ENCODE data around the gene ZNF653. TPM values are rescaled to one million over a fixed set of nuclear protein-coding genes. Genes with fewer than 3 reads are reported as not detected.

Gene ZNF653
- total RNA-seq, 1 experiment from 2014 or later, result 14.2 TPM

DNA sequence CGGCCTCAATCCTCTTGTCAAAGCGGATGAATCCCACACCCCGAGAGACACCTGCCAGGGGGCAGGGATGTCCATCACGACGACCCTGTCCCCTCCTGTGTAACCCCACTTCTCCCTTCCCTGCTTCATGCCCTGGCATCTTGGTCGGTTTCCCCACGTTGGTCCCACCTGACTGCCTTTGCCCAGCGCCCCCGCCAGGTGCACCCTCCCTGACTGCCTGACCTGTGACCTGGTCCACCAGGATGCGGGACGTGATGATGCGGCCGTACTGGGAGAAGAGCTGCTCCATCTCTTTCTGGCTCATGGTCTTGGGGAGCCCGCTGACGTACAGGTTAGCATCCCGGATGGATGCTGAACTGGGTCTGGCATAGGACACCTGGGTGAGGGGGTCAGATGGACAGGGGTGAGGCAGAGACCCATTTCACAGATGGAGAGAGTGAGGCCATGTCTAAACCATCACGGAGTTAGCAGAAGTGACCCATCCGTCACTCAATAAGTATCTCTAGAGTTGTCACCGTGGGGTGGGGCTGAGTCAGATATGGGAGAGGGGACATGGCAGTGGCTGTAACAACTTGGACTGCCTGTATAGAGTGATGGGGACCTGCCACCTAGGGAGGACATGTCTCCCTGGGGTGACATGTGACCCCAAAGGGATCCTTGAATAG lies 47.3 kb downstream of the ZNF653 start:
- POLR2A ChIA-PET (ENCODE audit: unreplicated experiment), result interaction anchor here (0.7 kb wide), 1 partner anchor 175 kb away, joined by 4 read pairs; no protein-coding TSS in a partner anchor
- Histone ChIP-seq H3K4me2 (ENCODE audit: low read length) (no peak overlapping the region), H3K4me3 (ENCODE audit: low read length) (no peak overlapping the region), H4K20me1 (ENCODE audit: low read length) (no peaks in the 10 kb centered on the region), H3K79me2 (ENCODE audit: low read length) (no peaks in the 10 kb centered on the region), H3K36me3 (ENCODE audit: low read depth, low read length) (no peaks in the 10 kb centered on the region), H3F3A (ENCODE audit: low read length, unreplicated experiment) (no peaks in the 10 kb centered on the region), H3K4me1 (ENCODE audit: insufficient read depth, low read length) (no peaks in the 10 kb centered on the region), H3K27ac (ENCODE audit: low read length) (no peak overlapping the region), H3K9me2 (replicated peaks; ENCODE audit: low read length) (no peaks in the 10 kb centered on the region), H3K9ac (ENCODE audit: low read length) (no peak overlapping the region), H3K9me3 (ENCODE audit: low read length) (no peaks in the 10 kb centered on the region), H2AFZ (ENCODE audit: low read length) (no peak overlapping the region), H3K27me3 (ENCODE audit: low read length) (no peaks in the 10 kb centered on the region)
- CTCF ChIA-PET, result no interaction called here
- DNase-seq (no peak), ATAC-seq (no peak)
- TF ChIP-seq EZH2phosphoT487 (IDR thresholded peaks at IDR 0.05; ENCODE audit: borderline replicate concordance, low read length) (no peak), EZH2 (IDR thresholded peaks at IDR 0.05; ENCODE audit: low read length, unreplicated experiment) (no peak)
- TF ChIP-seq, protein P1, sequence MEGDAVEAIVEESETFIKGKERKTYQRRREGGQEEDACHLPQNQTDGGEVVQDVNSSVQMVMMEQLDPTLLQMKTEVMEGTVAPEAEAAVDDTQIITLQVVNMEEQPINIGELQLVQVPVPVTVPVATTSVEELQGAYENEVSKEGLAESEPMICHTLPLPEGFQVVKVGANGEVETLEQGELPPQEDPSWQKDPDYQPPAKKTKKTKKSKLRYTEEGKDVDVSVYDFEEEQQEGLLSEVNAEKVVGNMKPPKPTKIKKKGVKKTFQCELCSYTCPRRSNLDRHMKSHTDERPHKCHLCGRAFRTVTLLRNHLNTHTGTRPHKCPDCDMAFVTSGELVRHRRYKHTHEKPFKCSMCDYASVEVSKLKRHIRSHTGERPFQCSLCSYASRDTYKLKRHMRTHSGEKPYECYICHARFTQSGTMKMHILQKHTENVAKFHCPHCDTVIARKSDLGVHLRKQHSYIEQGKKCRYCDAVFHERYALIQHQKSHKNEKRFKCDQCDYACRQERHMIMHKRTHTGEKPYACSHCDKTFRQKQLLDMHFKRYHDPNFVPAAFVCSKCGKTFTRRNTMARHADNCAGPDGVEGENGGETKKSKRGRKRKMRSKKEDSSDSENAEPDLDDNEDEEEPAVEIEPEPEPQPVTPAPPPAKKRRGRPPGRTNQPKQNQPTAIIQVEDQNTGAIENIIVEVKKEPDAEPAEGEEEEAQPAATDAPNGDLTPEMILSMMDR (conservative IDR thresholded peaks at IDR 0.05; ENCODE audit: low read depth, low read length), result no peak
- intact Hi-C loops (cut with micrococcal nuclease), result no loop called here
- BruUV-seq (replicated peaks), result no TSS peak

DNA sequence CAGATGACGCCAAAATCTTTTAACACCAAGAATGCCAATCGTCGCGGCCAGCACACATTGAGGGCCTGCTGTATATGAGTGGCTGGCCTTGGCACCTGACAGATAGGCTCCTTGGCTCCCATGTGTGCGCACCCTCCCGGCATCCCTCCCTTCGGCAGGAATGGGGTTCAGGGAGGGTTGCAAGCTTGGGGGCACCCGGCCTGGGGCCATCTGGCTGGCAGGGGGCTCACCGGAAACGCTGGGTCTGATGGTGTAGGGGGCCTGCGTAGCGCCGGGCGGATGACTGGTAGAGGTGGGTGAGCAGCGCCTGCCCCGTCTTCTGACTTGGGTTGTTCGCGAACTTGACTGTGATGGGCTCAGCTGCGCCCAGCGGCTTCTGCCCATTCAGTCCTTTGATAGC lies 47.8 kb downstream of the ZNF653 start:
- TF ChIP-seq EZH2phosphoT487 (IDR thresholded peaks at IDR 0.05; ENCODE audit: borderline replicate concordance, low read length), result no peak
- TF ChIP-seq, protein P1 (conservative IDR thresholded peaks at IDR 0.05; ENCODE audit: low read depth, low read length), result no peak
- TF ChIP-seq EZH2 (IDR thresholded peaks at IDR 0.05; ENCODE audit: low read length, unreplicated experiment), result no peak
- Histone ChIP-seq H3K9me2 (replicated peaks; ENCODE audit: low read length) (no peaks in the 10 kb centered on the region), H3K27me3 (ENCODE audit: low read length) (no peaks in the 10 kb centered on the region), H4K20me1 (ENCODE audit: low read length) (no peaks in the 10 kb centered on the region), H2AFZ (ENCODE audit: low read length) (no peak overlapping the region), H3K9me3 (ENCODE audit: low read length) (no peaks in the 10 kb centered on the region), H3K27ac (ENCODE audit: low read length) (no peak overlapping the region), H3K4me3 (ENCODE audit: low read length) (no peak overlapping the region), H3F3A (ENCODE audit: low read length, unreplicated experiment) (no peaks in the 10 kb centered on the region), H3K4me1 (ENCODE audit: insufficient read depth, low read length) (no peaks in the 10 kb centered on the region), H3K36me3 (ENCODE audit: low read depth, low read length) (no peaks in the 10 kb centered on the region), H3K79me2 (ENCODE audit: low read length) (no peaks in the 10 kb centered on the region), H3K9ac (ENCODE audit: low read length) (no peak overlapping the region), H3K4me2 (ENCODE audit: low read length) (no peak overlapping the region)
- CTCF ChIA-PET, result no interaction called here
- BruUV-seq (replicated peaks), result no TSS peak
- intact Hi-C loops (cut with micrococcal nuclease), result no loop called here
- POLR2A ChIA-PET (ENCODE audit: unreplicated experiment), result interaction anchor here (0.7 kb wide), 1 partner anchor 175 kb away, joined by 4 read pairs; no protein-coding TSS in a partner anchor
- ATAC-seq (no peak), DNase-seq (no peak)

DNA sequence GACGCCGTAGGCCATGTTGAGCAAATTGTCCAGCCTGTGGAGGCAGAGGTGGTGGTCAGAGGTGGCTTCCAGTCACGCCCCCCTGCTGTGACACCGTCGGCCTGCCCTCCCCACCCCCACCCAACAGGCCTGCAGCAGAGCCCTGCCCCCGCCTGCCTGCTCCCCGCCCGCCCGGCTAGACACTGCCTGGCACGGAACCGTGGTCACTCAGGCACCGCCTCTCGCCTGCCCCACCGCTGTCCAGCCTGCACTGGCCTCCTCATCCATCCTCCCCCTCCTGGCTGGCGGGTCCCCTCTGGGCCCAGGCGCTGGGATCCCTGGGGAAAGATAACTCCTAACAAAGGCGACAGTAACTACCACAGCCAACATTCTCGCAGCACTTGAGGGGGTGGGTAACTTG lies 48.5 kb downstream of the ZNF653 start:
- H3K4me1 ChIP-seq (ENCODE audit: insufficient read depth, low read length), result no peaks in the 10 kb centered on the region
- no peaks in the 10 kb centered on the region for H3K9me3 ChIP-seq (ENCODE audit: low read length)
- no peaks in the 10 kb centered on the region for H3K27me3 ChIP-seq (ENCODE audit: low read length)
- H3K4me3 ChIP-seq (ENCODE audit: low read length), result no peak overlapping the region
- H3K27ac ChIP-seq (ENCODE audit: low read length), result no peak overlapping the region
- BruUV-seq (replicated peaks), result no TSS peak
- no peaks in the 10 kb centered on the region for H3K36me3 ChIP-seq (ENCODE audit: low read depth, low read length)
- no peak overlapping the region for H2AFZ ChIP-seq (ENCODE audit: low read length)
- ATAC-seq, result no peak
- intact Hi-C loops (cut with micrococcal nuclease), result no loop called here
- TF ChIP-seq EZH2 (IDR thresholded peaks at IDR 0.05; ENCODE audit: low read length, unreplicated experiment), result no peak
- no peaks in the 10 kb centered on the region for H3K9me2 ChIP-seq (replicated peaks; ENCODE audit: low read length)
- DNase-seq, result no peak
- no peaks in the 10 kb centered on the region for H3F3A ChIP-seq (ENCODE audit: low read length, unreplicated experiment)
- H3K79me2 ChIP-seq (ENCODE audit: low read length), result no peaks in the 10 kb centered on the region
- no peaks in the 10 kb centered on the region for H4K20me1 ChIP-seq (ENCODE audit: low read length)
- no peak overlapping the region for H3K9ac ChIP-seq (ENCODE audit: low read length)
- CTCF ChIA-PET, result interaction anchor here (0.6 kb wide), 1 partner anchor 119 kb away, joined by 4 read pairs; no protein-coding TSS in a partner anchor
- POLR2A ChIA-PET (ENCODE audit: unreplicated experiment), result no interaction called here
- H3K4me2 ChIP-seq (ENCODE audit: low read length), result no peak overlapping the region
